Stimulated activated CD4-positive, alpha-beta T cell treated with anti-CD3 and anti-CD28 coated beads, Interleukin-4, amount 100 ng/mL, for 24 hours (primary cell): Measurements from ENCODE around the gene TAPT1.
"Not testable (repeated sequence)": the region's sequence is repeated elsewhere in the genome, so short reads cannot be mapped to it uniquely, and the experiment has no call there.

Experiments used
- DNase-seq: peaks from one replicate; pipeline ENCODE4 v3.0.0-alpha.2; 2020

The TAPT1 gene

GRCh38 chr4:16225863-16226815 is at the start of gene TAPT1:
TSS of gene TAPT1 (minus strand) at chr4:16226471. CDS start at chr4:16226457, 14 bp downstream.
- peak; percentile 76 for DNase-seq

GRCh38 chr4:16271411-16271810 is 45.1 kb upstream of the TAPT1 start:
- no peak for DNase-seq

- no peak for DNase-seq
These were observed 44.4 kb upstream of the TAPT1 start for GRCh38 chr4:16270454-16271328.

GRCh38 chr4:16269742-16270453 is 43.6 kb upstream of the TAPT1 start:
- DNase-seq, result not testable (repeated sequence)

GRCh38 chr4:16269240-16269639 is 43.0 kb upstream of the TAPT1 start:
- no peak for DNase-seq

GRCh38 chr4:16268290-16268689 is 42.0 kb upstream of the TAPT1 start:
- no peak for DNase-seq

GRCh38 chr4:16267639-16268038 is 41.4 kb upstream of the TAPT1 start:
- no peak for DNase-seq

- no peak for DNase-seq
These were observed 39.5 kb upstream of the TAPT1 start for GRCh38 chr4:16265820-16266219.

GRCh38 chr4:16264798-16265197 is 38.5 kb upstream of the TAPT1 start:
- DNase-seq, result peak; percentile 4

GRCh38 chr4:16263056-16263455 is 36.8 kb upstream of the TAPT1 start:
- DNase-seq, result no peak

GRCh38 chr4:16262188-16262587 is 35.9 kb upstream of the TAPT1 start:
- DNase-seq, result no peak

GRCh38 chr4:16261313-16261878 is 35.1 kb upstream of the TAPT1 start:
- no peak for DNase-seq

- DNase-seq, result peak; percentile 53
These were observed 33.6 kb upstream of the TAPT1 start for GRCh38 chr4:16259889-16260246.

GRCh38 chr4:16259241-16259888 is 33.1 kb upstream of the TAPT1 start:
- no peak for DNase-seq

GRCh38 chr4:16257611-16258010 is 31.3 kb upstream of the TAPT1 start:
- DNase-seq, result no peak

- DNase-seq, result no peak
These were observed 30.1 kb upstream of the TAPT1 start for GRCh38 chr4:16256343-16256742.

- no peak for DNase-seq
These were observed 29.5 kb upstream of the TAPT1 start for GRCh38 chr4:16255730-16256129.

- DNase-seq, result no peak
These were observed 27.1 kb upstream of the TAPT1 start for GRCh38 chr4:16253127-16253960.

- DNase-seq, result no peak
These were observed 24.5 kb upstream of the TAPT1 start for GRCh38 chr4:16250661-16251365.

GRCh38 chr4:16248605-16249004 is 22.3 kb upstream of the TAPT1 start:
- no peak for DNase-seq

- DNase-seq, result no peak
These were observed 19.0 kb upstream of the TAPT1 start for GRCh38 chr4:16245241-16245640.
